ENCODE results near the gene EXOC6B.
"Not testable (repeated sequence)": the region's sequence is repeated elsewhere in the genome, so short reads cannot be mapped to it uniquely, and the experiment has no call there.

Gene EXOC6B

DNA sequence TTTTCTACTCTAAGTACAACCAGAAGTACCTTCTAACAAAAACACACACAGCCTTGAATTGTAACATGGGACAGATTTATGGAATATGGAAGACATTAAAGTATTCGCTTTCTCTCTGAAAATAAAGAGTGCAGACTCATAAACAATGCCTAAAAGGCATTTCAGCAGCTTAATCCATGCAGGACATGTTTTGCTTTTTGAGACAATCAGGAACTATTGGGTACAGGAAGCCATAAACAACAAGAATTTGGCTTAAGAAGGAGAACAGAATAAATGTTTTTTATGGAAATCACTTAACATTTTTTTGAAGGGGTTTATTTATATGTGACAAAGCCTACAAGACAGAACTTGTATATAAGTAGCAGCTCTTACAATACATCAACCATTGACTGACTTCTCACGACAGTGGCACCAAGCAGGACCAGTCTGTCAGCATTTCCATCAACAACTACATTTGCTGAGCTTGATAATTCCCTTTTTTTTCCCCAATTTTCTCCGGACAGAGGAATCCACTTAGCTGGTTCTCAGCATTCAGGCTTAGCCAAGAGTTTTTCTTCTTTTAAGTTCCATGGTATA is 140.1 kb downstream of the EXOC6B start:
- DNase-seq (ENCODE audit: extremely low read depth in 1 of 2, low read depth in 1 of 2), result no peak

DNA sequence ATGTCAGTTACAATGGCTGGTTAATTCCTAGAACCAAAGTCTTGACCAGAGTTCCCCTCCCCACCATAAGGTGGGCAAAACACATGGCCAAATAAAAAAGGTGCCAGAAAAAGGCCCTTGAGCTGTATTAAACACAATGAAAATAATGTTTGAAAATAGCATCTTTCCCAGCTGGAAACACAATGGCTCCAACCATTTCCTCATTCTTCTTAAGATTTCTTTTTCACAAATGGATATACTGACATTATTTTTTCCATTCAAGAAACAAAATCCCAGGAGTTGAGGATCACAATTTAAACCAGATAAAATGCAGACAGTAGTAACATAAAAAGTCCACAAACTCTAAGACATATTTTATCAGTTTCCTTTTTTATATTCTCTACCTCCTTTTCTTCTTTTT is 143.8 kb downstream of the EXOC6B start:
- no peak for DNase-seq (ENCODE audit: extremely low read depth in 1 of 2, low read depth in 1 of 2)

DNA sequence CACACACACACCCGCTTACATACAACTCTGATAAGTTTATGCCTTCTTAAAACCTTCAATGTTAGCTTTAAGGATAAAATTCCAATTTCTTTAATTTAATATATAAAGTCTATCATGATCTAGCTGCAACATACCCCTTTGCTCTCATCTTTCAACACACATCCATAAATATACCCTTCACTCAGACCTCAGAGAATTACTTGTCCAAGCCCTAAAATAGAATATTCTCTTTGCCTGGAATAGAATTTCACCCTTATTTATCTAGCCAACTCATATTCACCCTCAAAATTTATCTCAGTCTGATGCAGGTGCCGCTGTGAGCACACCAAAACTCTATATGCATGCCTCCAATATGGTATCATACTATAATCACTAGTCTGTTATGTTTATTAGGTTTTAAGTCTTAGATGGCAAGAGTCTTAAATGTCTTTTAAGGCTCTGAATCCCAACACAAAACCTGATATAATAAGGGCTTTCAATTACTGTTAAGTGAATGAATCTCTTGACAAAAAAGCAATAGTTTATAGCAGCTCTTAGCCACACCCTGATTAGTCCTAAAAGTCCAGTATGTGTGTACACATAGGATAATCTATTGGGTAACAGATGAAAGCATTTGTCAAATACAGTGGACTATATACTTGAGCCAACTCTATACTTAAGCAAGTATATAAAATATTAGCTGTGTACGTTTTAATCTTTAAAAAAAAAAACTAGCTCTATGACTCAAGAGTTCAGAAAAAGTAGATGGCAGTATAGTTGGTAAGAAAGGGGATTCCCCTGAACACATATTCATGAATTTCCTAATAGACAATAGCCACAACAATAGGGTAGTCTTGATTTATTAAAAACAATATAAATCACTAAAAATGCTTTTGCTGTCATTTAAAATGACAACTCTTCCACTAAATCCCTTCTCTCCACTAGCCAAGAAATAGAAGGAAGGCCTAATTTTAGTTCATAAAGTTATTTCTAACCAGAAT is 144.5 kb downstream of the EXOC6B start:
- DNase-seq (ENCODE audit: extremely low read depth in 1 of 2, low read depth in 1 of 2), result no peak

DNA sequence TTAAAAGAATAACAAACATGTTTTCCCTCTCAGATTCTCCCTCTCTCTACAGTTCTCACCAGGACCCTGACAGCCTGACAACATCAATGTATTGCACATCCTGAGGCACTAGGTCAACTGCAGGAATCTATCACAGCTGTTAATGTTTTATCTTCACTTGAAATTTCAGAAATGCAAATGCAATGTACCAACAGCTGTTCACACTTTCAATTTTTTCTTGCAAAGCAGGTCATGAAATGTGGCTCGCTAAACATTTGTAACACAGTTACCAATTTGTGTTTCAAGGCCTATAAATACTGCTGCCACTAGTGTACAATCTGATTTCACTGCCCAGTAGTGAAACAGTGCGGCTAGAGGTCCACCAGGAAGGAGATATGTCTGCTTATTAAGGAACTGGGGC is 147.8 kb downstream of the EXOC6B start:
- DNase-seq (ENCODE audit: extremely low read depth in 1 of 2, low read depth in 1 of 2), result no peak

DNA sequence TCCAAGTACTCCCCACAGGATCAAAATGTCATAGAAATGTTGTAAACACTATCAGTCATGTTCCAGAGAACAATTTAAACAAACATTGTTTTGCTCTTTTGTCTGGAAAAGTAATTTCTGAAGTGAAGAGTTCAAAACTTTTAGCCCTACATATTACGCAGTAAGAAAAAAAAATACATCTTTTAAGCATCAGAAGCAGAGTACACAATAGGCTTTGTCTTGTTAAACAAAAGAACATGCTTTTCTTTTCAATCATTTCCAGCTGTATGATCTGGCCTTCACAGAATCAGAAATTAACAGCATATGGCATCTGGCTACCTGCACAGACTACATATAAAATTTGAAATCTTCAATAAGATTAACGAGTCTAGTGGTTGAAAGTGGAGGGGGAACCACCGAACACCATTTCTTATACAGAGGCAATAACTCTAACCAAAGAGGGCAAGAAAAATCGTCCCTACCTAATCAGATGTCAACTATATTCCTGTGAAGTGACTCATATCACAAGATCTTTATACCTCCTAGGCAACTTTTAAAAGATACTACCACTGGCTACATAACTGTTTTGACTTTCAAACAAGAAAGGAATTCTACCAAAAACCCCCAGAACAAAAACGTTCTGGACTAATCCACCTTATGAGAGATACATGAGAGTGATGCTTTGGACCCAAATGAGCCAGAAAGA is 149.3 kb downstream of the EXOC6B start:
- no peak for DNase-seq (ENCODE audit: extremely low read depth in 1 of 2, low read depth in 1 of 2)

DNA sequence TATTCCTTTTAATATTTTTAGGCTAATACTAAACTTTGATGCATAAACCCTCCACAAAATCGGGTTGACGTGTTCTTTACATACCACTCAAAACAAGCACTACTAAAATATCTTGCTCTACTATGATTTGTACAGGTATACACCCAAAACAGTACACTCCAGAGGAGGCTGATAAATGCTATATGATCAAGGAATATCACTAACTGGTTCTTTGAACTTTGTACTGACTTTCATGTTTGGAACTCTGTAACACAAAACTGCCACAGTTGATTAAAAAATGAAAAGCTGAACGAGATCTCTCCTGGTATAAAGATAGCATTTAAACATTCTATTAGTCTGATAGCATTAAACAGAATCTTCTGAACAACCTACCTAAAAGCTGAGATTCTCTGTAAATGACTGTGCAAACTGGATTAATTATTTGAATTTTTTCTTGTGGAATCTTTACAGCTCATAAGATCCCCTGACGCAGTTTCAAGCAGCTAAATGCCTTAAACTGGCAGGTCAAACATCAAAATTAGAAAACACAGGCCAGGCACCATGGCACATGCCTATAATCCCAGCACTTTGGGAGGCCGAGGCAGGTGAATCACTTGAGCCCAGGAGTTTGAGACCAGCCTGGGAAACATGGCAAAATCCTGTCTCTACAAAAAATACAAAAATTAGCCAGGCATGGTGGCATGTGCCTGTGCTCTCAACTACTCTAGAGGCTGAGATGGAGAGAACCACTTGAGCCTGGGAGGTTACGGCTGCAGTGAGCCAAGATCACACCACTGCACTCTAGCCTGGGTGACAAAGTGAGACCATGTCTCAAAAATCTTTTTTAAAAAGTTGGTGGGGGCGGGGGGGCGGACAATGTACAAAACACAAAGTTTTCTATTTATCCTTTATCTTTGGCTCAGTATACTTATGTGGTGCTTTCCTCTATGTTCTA is 150.6 kb downstream of the EXOC6B start:
- no peak for DNase-seq (ENCODE audit: extremely low read depth in 1 of 2, low read depth in 1 of 2)

DNA sequence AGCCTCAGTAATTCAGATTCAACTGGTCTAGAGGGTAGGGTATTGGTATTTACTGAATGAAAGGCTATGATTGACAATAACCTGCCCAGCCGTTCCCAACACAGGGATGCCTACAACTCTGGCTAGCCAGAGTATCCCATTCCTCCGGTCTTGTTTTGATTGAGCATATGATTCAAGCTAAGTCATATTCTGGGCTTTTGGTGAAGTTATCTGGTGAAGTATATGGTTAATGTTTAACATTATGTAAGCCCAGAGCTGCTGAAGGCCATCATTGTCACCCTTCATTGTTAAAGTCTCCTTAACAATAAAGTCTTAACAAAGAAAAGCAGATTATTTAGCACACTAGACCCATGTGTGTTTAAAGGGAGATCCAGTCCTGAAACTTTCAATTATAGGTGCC is 152.6 kb downstream of the EXOC6B start:
- no peak for DNase-seq (ENCODE audit: extremely low read depth in 1 of 2, low read depth in 1 of 2)

DNA sequence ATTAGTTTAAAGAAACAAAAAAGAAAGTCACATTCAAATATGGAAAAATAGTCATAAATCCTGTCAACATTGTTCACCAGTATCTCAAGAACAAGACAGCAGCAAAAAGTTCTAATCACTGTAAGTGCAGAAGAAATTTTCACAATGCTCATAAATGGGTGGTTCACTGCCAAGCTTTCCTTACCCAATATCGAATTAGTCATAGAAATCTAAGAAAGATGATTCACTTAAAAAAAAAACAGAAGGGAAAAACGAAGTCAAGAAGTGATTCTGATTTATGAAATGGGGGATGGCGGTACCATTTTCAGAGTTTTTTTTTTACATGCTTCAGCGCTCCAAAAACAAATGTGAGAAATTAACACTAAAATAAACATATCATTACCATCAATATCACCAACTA is 156.7 kb downstream of the EXOC6B start:
- DNase-seq (ENCODE audit: extremely low read depth in 1 of 2, low read depth in 1 of 2), result no peak

DNA sequence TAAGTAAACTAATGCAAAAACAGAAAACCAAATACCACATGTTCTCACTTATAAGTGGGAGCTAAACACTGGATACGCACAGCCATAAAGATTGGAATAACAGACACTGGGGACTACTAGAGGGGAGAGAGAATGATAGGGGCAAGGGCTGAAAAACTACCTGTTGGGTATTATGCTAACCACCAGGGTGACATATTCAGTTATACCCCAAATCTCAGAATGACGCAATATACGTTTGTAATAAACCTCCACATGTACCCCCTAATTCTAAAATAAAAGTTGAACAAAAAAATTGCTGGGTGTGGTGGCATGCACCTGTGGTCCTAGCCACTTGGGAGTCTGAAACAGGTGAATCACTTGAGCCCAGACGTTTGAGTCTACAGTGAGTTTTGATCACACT is 157.2 kb downstream of the EXOC6B start:
- no peak for DNase-seq (ENCODE audit: extremely low read depth in 1 of 2, low read depth in 1 of 2)

DNA sequence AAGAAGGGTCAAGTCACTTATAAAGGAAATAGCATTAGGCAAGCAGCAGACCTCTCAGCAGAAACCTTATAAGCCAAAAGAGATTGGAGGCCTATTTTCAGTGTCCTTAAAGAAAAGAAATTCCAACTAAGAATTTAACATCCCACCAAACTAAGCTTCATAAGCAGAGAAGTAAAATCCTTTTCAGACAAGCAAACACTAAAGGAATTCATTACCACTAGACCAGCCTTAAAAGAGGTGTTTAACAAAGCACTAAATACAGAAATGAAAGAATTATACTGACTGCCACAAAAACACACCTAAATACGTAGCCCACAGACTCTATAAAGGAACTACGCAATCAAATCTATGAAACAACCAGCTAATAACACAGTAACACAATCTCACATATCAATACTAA is 160.4 kb downstream of the EXOC6B start:
- no peak for DNase-seq (ENCODE audit: extremely low read depth in 1 of 2, low read depth in 1 of 2)

DNA sequence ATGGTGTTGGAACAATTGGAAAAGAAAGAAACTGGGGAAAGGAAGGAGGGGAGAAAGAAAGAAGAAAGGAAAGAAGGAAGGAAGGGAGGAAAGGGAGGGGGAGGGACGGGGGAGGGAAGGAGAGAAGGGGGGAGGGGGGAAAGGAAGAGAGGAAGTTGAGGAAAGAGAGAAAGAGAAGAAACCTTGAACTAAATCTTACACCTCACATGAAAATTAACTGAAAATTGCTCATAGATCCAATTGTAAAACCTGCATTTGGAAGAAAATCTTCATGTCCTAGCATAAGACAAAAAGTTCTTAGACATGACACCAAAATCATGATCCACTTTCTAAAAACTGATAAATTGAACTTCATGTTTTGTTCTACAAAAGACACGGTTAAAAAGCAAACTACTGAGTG is 163.8 kb downstream of the EXOC6B start:
- no peak for DNase-seq (ENCODE audit: extremely low read depth in 1 of 2, low read depth in 1 of 2)

DNA sequence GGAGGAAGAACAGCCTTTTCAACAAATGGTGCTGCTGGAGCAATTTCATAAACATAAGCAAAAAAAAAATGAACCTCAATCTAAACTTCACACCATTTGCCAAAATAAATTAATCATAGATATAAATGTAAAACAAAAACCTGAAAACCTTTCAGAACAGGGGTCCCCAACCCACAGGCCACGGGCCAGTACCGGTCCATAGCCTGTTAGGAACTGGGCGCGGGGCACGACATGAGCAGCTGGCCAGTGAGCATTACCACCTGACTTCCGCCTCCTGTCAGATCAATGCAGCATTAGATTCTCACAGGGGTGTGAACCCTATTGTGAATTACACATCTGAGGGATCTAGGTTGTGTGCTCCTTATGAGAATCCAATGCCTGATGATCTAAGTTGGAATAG is 176.0 kb downstream of the EXOC6B start:
- no peak for DNase-seq (ENCODE audit: extremely low read depth in 1 of 2, low read depth in 1 of 2)

DNA sequence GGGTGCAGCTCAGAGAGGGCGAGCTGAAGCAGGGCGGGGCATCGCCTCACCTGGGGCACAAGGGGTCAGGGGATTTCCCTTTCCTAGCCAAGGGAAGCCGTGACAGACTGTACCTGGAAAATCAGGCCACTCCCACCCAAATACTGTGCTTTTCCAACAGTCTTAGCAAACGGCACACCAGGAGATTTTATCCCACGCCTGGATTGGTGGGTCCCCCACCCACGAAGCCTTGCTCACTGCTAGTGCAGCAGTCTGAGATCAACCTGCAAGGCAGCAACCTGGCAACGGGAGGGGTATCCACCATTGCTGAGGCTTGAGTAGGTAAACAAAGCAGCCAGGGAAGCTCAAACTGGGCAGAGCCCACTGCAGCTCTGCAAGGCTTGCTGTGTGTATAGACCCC is 184.6 kb downstream of the EXOC6B start:
- DNase-seq (ENCODE audit: extremely low read depth in 1 of 2, low read depth in 1 of 2), result not testable (repeated sequence)

DNA sequence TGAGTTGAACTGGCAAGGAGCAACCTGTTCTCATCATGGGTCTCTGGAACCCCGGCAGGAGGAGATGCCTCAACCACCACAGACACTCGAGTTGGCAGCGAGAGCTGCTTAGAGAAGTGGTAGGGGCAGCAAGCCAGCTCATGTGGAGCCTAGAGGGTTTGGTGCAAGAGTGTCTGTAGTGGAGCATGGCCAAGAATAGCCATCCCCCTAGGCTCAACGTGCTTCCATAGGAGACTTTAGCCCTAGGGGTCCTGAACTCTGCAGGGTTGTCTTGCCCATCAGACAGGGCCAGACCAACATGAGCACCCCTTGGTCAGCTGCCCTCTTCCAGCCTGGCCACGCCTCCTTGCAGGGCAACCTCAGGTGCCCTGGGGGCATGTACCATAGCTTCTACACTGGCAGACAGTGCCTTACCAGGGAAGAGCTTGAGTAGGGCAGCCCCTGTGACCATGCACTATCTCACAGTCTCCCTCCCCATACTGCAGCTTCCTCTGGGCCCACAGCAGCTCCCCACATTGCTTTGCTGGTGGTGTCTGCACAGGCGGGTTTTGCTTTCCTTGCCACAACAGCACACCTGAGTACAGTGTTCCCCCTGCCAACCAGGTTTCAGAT is 187.1 kb downstream of the EXOC6B start:
- DNase-seq (ENCODE audit: extremely low read depth in 1 of 2, low read depth in 1 of 2), result no peak

DNA sequence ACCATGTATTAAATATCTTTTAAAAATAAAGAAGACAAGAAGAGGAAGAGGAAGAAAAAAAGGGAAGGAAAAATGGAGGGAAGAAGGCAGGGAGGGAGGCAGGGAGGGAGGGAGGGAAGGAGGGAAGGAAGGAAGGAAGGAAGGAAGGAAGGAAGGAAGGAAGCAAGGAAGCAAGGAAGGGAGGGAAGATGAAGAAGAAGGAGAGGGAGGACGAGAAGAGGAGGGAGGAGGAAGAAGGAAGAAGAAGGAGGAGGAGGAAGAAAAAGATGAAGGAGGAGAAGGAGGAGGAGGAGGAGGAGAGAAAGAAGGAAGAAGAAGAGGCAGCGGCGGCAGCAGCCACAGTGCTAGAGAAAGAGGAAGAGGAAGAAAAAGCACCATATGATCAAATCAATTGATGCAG is 189.6 kb downstream of the EXOC6B start:
- DNase-seq (ENCODE audit: extremely low read depth in 1 of 2, low read depth in 1 of 2), result no peak

DNA sequence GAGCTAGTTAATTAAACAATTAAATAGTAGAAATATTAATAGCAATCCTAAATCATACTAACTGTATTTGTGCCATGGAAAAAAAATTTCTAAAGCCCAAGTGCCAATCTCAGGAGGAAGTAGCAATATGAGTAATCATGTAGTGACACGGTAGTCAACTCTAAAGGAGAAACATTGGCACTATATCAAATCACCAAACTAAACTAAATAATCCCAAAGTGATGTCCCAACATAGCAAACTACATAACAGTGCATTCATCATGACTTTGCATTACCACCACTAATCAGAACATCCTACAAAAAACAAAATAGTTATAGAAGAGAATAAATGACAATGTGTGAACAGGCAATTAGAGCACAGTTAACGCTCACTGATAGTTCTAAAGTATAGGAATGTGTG is 195.1 kb downstream of the EXOC6B start:
- DNase-seq (ENCODE audit: extremely low read depth in 1 of 2, low read depth in 1 of 2), result no peak

DNA sequence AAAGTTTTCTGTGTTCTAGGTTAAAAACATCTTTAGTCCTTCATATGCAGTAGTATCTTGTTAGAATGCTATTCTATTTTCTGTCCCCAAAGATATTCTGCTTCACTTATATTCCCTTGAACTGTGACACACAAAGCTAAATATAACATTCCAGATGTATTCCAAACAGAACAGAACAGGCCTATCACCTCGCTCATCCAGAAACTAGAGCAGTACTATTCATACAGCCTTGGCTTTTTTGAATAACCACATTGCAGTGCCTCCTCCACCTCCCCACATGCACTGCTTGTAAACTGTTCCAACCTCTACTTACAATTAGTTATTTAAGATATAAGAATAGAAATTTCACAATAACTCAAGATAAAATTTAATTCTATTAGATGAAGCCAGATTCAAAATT is 196.8 kb downstream of the EXOC6B start:
- DNase-seq (ENCODE audit: extremely low read depth in 1 of 2, low read depth in 1 of 2), result no peak

DNA sequence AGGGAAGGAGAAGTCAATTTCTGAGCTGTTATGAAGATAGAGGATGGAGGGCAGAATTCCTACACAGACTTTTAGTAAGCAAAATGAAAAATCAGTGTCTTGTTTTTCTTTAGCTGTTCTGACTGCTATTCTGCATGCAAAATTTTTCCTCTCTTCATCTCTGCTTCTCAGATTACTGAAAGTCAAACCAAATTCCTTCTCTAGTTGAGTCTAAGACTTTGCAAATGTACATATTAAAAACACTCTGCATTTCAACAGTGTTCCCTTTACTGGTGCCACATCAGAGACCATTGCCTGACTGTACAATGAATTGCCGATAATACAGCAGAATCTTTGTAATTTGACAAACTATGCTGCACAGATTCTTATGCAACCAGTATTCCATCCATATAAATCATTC is 198.8 kb downstream of the EXOC6B start:
- no peak for DNase-seq (ENCODE audit: extremely low read depth in 1 of 2, low read depth in 1 of 2)

DNA sequence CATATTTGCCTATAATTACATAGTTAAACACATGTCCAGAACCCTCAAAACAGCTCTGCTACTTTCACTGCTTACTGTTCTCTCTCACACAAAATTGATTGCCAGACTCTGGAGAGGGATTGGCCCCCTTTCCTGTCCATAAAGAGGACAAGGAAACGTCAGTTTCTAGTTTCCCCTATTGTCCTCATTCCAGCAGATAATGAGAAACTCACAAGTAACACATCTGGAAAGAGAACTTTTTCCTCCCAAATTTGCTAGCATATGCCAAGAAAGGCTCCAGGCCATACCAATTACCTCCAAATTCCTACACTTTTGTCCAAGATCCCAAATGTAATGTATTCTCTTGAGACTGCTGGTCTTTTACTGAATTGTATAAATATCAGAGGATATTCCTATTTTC is 200.5 kb downstream of the EXOC6B start:
- DNase-seq (ENCODE audit: extremely low read depth in 1 of 2, low read depth in 1 of 2), result no peak

DNA sequence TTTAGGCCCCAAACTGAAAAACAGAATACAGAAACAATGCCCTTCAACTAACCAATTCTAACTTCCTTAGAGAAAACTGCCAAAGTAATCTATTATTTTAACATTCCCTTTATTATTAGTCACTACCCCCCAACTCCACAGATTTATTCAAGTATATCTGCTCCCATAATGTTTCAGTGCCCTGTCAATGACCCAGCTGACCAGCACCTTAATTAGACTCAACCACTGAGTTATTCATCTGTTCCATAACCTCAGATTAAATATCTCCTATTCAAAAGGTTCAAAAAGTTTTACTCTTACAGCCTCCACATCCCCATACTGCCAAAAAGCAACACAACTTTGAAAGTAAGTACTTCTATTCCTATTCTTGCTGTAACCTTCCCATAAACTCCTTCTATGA is 202.4 kb downstream of the EXOC6B start:
- no peak for DNase-seq (ENCODE audit: extremely low read depth in 1 of 2, low read depth in 1 of 2)
